HG03558 (cell line): Measurements from ENCODE around the gene UNC5B.

Experiments
- ATAC-seq: cut with Tn5 transposase; IDR thresholded peaks from one replicate; pipeline ENCODE4 v1.9.1; 2021; ENCODE audit warnings: moderate number of reproducible peaks; ENCODE audit not compliant: unreplicated experiment; ENCODE audit errors: extremely low read depth

UNC5B gene

GRCh38 chr10:71308985-71309384, 96.6 kb downstream of the UNC5B start:
- no peak for ATAC-seq

GRCh38 chr10:71309919-71310318, 97.5 kb downstream of the UNC5B start:
- no peak for ATAC-seq

- no peak for ATAC-seq
Measured at GRCh38 chr10:71312220-71312619, 99.8 kb downstream of the UNC5B start.

GRCh38 chr10:71312811-71313789, 100.7 kb downstream of the UNC5B start:
- ATAC-seq, result no peak

- ATAC-seq, result no peak
Measured at GRCh38 chr10:71314028-71314693, 101.8 kb downstream of the UNC5B start.

- no peak for ATAC-seq
Measured at GRCh38 chr10:71314694-71315225, 102.4 kb downstream of the UNC5B start.

GRCh38 chr10:71316056-71316785, 103.9 kb downstream of the UNC5B start:
- no peak for ATAC-seq

GRCh38 chr10:71316786-71317160, 104.4 kb downstream of the UNC5B start:
- ATAC-seq, result no peak

- ATAC-seq, result no peak
Measured at GRCh38 chr10:71317739-71318138, 105.4 kb downstream of the UNC5B start.

- ATAC-seq, result no peak
Measured at GRCh38 chr10:71319042-71319799, 106.9 kb downstream of the UNC5B start, which contains the start of gene SLC29A3. TSS of gene SLC29A3 (plus strand) at chr10:71319259. CDS start at chr10:71319310, 51 bp downstream.

- no peak for ATAC-seq
Measured at GRCh38 chr10:71319800-71320392, 107.5 kb downstream of the UNC5B start.

GRCh38 chr10:71320592-71320991, 108.2 kb downstream of the UNC5B start:
- ATAC-seq, result no peak

- ATAC-seq, result no peak
Measured at GRCh38 chr10:71321386-71321785, 109.0 kb downstream of the UNC5B start.

GRCh38 chr10:71323407-71323806, 111.0 kb downstream of the UNC5B start:
- no peak for ATAC-seq

GRCh38 chr10:71324743-71325142, 112.4 kb downstream of the UNC5B start:
- no peak for ATAC-seq

GRCh38 chr10:71325267-71325666, 112.9 kb downstream of the UNC5B start:
- ATAC-seq, result no peak

GRCh38 chr10:71326464-71326881, 114.1 kb downstream of the UNC5B start:
- ATAC-seq, result no peak

GRCh38 chr10:71330789-71331404, 118.5 kb downstream of the UNC5B start:
- ATAC-seq, result no peak

GRCh38 chr10:71331736-71332135, 119.4 kb downstream of the UNC5B start:
- no peak for ATAC-seq
